GM12891 (cell line): ENCODE data around the gene RNF10.

Experiments
- PAX5 ChIP-seq: IDR thresholded peaks from 2 replicates; pipeline ENCODE4 v1.6.1; 2011; ENCODE audit warnings: low read length, moderate library complexity, mild to moderate bottlenecking; ENCODE audit not compliant: insufficient read depth, severe bottlenecking
- POLR2AphosphoS5 ChIP-seq: IDR thresholded peaks from 2 replicates; pipeline ENCODE4 v1.6.1; 2011; ENCODE audit warnings: low read depth, low read length, control low read depth

DNA sequence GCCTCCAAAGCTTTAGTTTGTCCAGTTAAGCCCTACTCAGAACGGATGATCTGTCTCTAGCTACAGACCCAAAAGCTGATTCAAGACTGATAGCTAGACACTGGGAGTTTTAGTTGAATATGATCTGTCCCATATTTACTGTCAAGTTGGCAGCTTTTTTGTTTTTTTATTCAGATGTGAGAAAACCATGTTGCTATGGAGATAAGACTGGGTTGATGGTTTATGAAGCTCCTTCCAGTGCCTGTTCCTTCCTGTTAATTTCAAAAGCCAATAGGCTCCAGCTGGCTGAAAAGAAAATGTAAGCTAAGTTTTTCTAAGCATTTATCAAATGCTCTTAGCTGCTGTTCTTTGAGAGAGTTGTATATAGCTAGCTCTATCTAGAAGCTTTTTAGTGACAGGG lies 33.6 kb upstream of the RNF10 start:
- TF ChIP-seq POLR2AphosphoS5 (no peak), PAX5 (no peak)
